ENCODE results near the gene SRC.

DNA sequence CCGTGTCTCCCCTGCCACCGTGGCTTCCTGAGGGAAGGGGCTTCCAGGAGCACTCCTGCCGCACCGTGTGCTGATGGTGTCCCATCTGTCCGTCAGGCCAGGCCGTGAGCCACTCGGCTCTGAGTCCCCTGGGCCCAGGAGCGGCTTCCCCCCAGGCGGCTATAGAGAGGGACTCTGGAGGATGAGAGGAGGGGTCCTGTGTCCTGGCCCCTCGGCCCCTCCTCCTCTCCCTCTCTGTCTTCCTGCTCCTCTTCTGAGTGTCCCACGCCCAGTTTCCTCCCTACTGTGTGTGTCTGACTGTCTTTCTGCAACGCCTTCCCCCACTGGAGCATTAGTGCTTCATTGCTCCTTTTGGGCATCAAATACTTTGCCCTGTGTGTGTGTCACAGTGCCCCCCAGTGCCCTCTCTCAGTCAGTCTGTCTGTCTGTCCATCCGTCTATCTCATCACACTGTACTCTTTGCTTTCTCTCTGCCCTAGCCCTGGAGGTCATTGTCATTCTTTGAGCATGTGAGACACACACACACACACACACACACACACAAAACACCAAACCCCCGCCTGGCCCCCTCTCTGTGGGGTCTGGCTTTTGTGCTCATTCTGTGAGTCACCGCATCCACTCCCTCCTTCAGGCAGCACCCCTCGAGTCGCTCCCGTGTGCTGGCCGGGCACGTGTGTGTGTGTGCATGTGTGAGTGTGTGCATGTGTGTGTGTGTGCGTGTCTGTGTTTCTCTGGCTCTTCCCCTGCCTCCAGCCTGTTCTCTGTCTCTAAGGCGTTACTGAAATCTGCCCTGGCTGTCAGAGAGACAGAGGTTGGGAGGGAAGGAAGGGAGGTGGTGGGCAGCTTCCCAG is 71.9 kb downstream of the SRC start:
- TF ChIP-seq, protein P1, sequence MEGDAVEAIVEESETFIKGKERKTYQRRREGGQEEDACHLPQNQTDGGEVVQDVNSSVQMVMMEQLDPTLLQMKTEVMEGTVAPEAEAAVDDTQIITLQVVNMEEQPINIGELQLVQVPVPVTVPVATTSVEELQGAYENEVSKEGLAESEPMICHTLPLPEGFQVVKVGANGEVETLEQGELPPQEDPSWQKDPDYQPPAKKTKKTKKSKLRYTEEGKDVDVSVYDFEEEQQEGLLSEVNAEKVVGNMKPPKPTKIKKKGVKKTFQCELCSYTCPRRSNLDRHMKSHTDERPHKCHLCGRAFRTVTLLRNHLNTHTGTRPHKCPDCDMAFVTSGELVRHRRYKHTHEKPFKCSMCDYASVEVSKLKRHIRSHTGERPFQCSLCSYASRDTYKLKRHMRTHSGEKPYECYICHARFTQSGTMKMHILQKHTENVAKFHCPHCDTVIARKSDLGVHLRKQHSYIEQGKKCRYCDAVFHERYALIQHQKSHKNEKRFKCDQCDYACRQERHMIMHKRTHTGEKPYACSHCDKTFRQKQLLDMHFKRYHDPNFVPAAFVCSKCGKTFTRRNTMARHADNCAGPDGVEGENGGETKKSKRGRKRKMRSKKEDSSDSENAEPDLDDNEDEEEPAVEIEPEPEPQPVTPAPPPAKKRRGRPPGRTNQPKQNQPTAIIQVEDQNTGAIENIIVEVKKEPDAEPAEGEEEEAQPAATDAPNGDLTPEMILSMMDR (IDR thresholded peaks at IDR 0.05), result no peak
- TF ChIP-seq POLR2A (IDR thresholded peaks at IDR 0.05), result no peak

Data from thyroid gland (tissue), 4 donors.